GM08714 (cell line): ENCODE measurements around the gene YAP1.

Experiments
- H3K4me3 ChIP-seq: fragments of 200-500 bp; sonication (Bioruptor generic); 2 replicates; pipeline ENCODE4 v1.5.1; 2014; ENCODE audit warnings: mild to moderate bottlenecking, low read length, inconsistent platforms
- ZNF274 ChIP-seq: IDR thresholded peaks from 2 replicates; pipeline ENCODE4 v1.6.1; 2012; ENCODE audit warnings: mild to moderate bottlenecking, low read depth, low read length

The YAP1 gene

DNA sequence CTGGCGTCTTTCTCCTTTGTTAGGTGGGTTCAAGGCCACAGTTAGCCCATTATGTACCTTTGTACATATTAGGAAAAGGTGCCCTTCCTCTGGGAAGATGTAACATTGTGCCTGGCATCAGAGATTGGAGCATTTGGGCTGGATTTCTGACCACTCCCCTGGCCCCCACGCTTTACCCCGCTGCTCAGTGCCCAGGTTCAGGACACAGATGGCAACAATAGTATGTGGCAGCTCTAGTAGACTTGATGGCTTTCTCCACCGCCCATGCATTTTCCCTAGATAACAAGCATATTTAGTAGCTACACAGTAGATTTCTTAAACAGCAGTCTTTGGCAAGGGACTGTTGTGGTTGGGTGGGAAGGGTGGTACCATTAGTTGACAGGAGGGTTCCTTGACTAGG, 53.1 kb downstream of the YAP1 start:
- no peak for TF ChIP-seq ZNF274
- no peak overlapping the region for H3K4me3 ChIP-seq

DNA sequence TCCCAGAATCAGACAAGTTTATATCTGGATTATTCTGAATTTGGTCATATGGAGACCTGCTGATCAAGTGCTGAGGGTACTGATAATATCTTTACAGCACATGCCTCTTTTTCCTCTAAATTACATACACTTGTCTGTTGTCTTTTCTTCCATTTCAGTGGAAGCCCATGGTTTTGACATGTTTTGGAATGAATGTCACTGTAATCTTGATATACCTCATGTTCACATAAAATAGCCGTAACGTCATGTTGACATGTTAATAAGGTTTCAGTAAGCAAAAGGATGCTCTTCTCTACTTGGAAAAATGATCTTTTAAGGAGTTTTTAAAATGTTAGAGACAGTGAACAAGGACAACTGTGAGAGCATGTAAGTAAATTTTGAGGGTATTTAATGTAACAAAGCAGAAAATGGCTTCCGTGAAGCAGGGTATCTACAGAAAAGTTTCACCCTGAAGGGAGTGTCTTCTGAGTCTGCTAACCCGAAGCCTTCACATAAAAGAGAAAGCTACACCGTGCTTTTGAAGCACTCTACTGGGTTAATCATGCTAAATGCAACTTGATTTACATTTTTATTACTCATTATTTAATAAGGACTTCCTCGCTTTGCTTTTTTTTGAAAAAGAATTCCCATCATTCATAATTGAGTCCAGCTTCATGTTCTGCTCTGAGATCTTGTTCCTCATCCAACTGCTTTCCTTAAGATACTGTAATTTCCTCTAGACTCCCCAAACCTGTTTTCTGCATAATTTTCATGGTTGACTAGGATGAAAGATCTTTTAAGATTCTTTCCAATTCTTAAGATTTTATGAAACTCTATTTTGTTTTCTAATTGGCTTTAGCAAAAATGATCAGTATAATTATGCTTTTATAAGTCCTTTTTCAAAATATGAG, 56.2 kb downstream of the YAP1 start:
- TF ChIP-seq ZNF274 = no peak

DNA sequence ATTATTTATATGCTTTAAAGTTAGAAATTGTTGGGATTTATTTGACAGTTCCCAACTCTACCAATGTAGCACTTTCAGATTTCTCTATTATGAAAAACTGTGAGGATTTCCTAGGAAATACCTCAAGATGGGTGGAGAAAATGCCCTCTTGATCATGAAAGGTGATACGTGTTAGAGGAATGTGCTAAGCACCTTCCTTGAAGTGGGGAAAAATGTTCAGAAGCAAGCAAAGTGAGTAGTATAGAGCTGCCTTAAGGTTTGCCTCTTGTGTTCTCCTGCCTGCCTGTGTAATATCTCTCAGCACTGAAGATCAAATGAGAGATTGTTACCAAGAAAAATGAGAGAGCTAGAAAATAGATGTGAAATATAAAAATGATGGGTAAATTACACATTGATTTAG, 58.2 kb downstream of the YAP1 start:
- no peak overlapping the region for H3K4me3 ChIP-seq
- no peak for TF ChIP-seq ZNF274

More for the DNA sequence above, 56.2 kb downstream of the YAP1 start:
- no peak overlapping the region for H3K4me3 ChIP-seq

DNA sequence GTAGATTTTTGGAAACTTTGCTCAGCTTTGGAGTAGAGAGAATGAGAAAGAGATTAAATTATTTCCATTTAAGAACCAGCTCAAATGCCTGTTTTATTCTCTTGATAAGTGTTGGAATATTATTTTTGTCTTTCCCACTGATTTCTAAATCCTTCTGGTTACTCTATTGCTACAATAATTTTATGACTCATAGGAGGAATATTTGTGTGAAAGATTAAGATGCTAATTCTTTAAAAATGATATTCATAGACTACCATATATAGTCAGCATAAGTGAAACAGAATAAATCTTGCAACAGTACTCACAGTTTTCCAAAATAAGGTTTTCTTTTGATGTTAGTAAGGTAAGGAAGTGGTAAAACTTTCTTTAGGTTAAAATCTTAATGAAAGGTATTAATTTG, 60.9 kb downstream of the YAP1 start:
- TF ChIP-seq ZNF274 = no peak
- no peak overlapping the region for H3K4me3 ChIP-seq

DNA sequence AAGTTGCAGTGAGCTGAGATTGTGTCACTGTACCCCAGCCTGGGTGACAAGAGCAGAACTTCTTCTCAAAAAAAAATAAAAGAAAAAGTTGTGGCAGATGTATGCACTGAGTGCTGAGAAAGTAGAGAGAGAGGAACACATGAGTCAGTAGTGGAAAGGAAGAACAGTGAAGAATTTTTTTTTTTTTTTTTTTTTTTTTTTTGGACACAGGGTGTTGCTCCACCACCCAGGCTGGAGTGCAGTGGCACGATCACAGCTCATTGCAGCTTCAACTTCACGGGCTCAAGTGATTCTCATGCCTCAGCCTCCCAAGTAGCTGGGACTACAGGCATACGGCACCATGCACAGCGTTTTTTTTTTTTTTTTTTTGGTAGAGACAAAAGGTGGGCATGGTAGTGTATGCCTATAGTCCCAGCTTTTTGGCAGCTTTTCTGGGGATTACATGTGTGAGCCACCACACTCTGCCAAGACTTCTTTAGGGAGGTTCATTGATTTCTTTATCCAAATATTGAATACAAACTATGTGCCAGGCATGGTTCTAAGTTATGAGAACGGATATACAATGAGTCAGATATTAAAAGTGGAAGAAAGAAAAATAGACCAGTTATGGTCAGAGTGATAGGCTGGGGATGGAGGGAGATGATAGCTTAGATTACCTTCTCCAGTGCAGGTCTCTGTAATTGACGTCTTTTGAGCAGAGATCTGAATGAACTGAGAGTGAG, 62.0 kb downstream of the YAP1 start:
- no peak for TF ChIP-seq ZNF274
- H3K4me3 ChIP-seq = no peak overlapping the region

DNA sequence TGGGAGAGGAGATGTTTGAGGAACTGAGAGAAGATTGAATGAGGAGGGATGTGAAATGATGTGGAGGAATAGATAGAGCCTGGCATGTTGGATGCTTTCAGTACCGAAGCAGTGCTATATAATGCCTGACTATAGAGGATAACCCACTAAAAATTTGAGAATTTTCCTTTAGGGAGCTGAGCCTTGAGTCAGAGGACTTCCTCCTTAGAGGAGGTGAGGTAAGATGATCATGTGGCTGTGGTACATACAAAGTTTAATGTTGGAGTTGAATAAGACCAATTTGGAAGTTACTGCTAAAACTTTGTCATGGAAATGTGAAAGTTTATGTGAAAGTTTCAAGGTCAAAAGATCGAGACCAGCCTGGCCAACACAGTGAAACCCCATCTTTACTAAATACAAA, 66.9 kb downstream of the YAP1 start:
- H3K4me3 ChIP-seq = no peak overlapping the region
- no peak for TF ChIP-seq ZNF274

DNA sequence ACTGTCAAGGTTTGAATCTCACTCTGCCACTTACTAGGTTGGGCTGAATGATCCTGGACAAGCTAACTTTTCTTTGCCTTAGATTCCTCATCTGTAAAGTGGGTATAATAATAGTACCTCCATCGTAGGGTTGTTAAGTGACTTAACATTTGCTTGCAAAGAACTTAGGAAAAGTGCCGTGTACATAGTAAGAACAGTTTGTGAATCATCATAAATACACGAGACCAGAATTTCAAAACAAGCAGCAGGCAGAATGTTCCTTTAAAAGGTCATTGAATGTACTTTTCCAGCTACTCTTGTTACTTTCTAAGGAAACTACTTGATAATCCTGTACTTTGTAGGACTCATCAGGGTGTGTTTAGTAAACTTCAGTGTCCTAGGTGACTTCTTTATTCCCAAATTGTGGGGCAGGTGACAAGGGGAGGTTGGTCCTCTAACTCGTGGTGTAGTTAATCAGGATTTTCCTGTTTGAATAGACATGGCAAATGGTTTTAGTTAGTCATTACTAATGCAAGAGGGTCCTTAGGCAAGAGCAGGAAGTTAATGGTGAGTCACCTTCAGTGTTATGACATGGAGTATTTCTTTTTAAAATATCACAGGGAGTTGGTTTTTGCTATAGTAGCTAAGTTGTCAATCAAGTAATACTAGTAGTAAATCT, 67.9 kb downstream of the YAP1 start:
- TF ChIP-seq ZNF274 = no peak
- no peak overlapping the region for H3K4me3 ChIP-seq

DNA sequence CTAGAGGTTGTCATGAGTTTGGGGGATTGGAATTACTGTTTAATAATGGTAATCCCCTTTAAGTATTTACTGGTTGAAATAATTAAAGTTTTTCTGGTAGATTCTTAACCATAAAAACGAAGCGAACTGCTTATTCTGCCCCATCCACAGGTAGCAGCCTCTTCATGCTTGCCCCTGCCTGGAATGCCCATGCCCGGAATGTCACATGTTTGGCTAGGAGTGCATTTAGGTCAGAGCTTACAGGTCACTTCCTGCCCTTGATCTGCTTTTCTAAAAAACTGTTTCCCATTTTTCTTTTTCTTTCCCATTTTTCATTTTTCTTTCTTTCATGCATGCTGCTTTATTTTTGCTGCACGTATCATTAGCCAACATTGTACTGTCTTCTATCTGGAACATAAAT, 69.1 kb downstream of the YAP1 start:
- TF ChIP-seq ZNF274 = no peak
- H3K4me3 ChIP-seq = no peak overlapping the region

DNA sequence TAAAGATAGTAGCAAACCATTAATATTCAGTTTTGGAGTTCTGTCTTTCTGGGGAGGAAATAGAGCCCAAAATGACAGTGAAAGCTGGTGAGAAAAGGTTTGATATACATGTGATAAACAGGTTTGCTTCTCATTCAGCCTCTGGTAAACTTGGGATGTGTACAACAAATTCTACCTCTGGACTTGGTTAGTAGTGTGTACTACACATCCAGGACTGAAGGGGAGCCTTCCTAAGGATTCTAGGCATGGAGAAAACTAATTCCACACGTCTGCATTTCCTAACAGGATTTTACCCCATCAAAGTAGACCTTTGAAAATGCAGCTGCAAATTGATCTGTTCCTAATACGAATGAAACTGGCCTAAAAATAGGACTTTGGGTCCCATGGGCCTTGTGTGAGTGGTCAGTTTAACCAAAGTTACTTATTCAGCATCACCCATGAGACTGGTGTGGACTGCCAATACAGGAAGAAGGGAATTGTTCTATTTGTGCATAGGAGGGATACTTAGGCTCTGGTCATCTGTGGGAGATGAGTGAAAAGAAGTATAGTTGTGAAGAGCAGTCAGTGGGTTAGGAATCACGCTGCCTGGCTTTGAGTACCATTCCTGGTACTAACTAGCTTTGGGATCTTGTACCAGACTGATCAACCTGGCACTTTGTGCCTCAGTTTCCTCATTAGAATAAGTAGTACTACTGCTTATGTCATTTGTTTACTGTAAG, 74.2 kb downstream of the YAP1 start:
- no peak overlapping the region for H3K4me3 ChIP-seq
- no peak for TF ChIP-seq ZNF274

DNA sequence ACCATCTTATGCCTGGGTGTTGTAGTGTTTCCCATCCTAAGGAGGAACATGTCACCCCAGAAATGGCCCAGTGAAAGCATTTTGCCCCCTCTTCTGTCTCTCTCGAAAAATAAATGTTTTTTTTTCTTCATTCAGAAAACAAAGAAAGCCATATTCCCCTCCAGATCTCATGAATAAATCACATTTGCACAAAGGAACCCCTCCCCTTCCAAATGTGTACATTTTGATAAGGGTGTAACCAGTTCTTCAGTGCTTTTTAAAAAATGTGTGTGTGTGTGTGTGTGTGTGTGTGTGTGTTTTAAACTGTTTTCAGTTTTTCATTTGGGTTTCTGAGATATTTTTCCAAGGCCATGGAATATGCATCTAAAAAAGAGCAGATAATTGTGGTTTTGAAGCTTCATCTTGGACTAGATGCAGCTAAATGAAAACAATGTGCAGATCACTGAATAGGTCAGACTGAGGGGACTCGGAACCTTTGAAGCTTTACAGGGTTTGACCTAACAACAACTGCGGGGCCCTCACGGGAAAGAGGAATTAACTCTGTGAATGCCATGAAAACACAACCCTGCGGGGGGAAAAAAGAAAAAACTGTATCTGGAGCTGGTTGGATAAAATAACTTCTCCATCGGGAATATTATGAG, 76.4 kb downstream of the YAP1 start:
- H3K4me3 ChIP-seq = no peak overlapping the region
- no peak for TF ChIP-seq ZNF274

DNA sequence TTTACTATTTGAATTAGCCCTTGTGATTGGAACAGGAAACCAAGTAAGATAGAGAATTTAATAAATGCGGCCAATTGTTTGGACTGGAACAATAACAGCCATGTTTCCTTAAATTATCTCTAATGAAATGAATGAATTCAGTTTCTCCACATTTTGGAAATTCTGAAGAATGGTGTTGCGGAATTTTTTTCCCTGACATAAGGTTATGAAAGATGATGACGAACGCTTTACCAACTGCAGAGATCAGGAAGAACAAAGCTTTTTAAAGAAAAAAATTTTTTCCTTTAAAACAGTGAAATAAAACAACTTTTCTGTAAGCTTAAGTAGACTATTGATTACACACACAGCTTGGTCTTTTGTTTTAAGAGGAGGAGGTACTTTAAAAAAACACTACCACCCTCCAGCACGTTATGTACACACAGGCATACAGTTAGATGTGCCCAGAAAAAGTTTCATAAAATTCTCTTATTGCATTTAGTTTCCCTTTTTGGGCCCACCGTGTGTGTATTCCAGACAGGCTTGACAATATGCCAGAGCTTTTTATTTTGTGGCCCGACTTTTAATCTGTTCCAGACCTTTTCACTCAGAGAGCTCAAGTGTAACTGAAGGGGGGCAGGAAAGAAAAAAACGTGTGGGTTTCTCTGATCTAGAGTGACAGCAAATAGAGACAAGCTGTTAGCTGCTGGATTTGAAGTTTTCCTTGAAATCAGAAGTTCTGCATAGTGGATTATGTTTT, 77.3 kb downstream of the YAP1 start:
- H3K4me3 ChIP-seq = no peak overlapping the region
- TF ChIP-seq ZNF274 = no peak

DNA sequence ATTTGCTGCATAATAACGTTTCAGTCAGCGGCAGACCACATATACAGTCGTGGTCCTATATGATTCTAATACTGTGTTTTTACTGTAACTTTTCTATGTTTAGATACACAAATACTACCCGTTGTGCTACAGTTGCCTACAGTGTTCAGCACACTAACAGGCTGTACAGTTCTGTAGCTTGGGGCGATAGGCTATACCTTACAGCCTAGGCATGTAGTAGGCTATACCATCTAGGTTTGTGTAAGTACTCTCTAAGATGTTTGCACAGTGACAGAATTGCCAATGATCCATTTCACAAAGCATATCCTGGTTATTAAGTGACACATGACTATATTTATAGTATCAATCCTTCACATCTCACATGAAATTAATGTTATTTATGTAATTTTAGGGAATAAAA, 78.2 kb downstream of the YAP1 start:
- TF ChIP-seq ZNF274 = no peak

DNA sequence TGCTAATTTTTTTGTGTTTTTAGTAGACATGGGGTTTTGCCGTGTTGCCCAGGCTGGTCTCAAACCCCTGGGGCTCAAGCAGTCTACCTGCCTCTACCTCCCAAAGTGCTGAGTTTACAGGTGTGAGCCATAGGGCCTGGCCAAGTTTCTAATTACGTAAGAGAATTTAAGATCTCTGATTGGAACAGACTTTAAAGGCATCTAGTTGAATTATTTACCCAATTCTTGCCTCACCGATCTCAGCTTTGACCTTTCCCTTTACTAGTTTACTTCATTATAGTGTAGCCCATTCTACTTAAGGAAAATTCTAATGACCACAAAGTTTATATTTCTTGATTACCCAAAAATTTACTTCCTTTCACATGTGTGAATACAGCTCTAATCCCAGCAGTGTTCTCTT, 81.6 kb downstream of the YAP1 start:
- TF ChIP-seq ZNF274 = no peak
- H3K4me3 ChIP-seq = no peak overlapping the region

More for the DNA sequence above, 78.2 kb downstream of the YAP1 start:
- H3K4me3 ChIP-seq = no peak overlapping the region
